NCI-H82 treated with DMSO at 0.1 percent for 48 hours (cell line): ENCODE data around the gene MYMK.

ENCODE experiments used
- DNase-seq: peaks from one replicate; lab custom pipeline; 2025; ENCODE audit not compliant: unreplicated experiment; lab: John Stamatoyannopoulos, UW

MYMK gene

GRCh38 chr9:133536080-133536479, 11.3 kb upstream of the MYMK start:
- no peak for DNase-seq

GRCh38 chr9:133535306-133535877, 10.6 kb upstream of the MYMK start:
- no peak for DNase-seq

GRCh38 chr9:133534346-133535291, 9.9 kb upstream of the MYMK start, which contains the start of gene ADAMTSL2:
Gene ADAMTSL2, plus strand, starts transcription at chr9:133534704. Its CDS starts 2,009 bp downstream, at chr9:133536713.
- no peak for DNase-seq

- DNase-seq, result no peak
These were observed 9.1 kb upstream of the MYMK start for GRCh38 chr9:133533857-133534256.

GRCh38 chr9:133532937-133533668, 8.3 kb upstream of the MYMK start:
- peak; percentile 61 for DNase-seq

GRCh38 chr9:133531293-133531692, 6.5 kb upstream of the MYMK start:
- DNase-seq, result no peak

- no peak for DNase-seq
These were observed 5.1 kb upstream of the MYMK start for GRCh38 chr9:133529874-133530273.

GRCh38 chr9:133529457-133529856, 4.7 kb upstream of the MYMK start:
- DNase-seq, result no peak

- no peak for DNase-seq
These were observed 4.1 kb upstream of the MYMK start for GRCh38 chr9:133528876-133529241.

- DNase-seq, result no peak
These were observed 3.5 kb upstream of the MYMK start for GRCh38 chr9:133528001-133528875.

GRCh38 chr9:133527444-133527920, 2.7 kb upstream of the MYMK start:
- no peak for DNase-seq

- no peak for DNase-seq
These were observed 2.1 kb upstream of the MYMK start for GRCh38 chr9:133526721-133527321.

GRCh38 chr9:133525677-133526076, 918 bp upstream of the MYMK start:
- DNase-seq, result no peak

- no peak for DNase-seq
These were observed 613 bp downstream of the MYMK start for GRCh38 chr9:133524146-133524545.

- no peak for DNase-seq
These were observed 1.7 kb downstream of the MYMK start for GRCh38 chr9:133523106-133523505.

GRCh38 chr9:133522073-133522910, 2.5 kb downstream of the MYMK start:
- no peak for DNase-seq

- DNase-seq, result no peak
These were observed 3.4 kb downstream of the MYMK start for GRCh38 chr9:133521122-133522072.
